Measurements from ENCODE around the gene SLC9A3.

GRCh38 chr5:524973-525761, 918 bp upstream of the SLC9A3 start:
- TF ChIP-seq, protein P1, sequence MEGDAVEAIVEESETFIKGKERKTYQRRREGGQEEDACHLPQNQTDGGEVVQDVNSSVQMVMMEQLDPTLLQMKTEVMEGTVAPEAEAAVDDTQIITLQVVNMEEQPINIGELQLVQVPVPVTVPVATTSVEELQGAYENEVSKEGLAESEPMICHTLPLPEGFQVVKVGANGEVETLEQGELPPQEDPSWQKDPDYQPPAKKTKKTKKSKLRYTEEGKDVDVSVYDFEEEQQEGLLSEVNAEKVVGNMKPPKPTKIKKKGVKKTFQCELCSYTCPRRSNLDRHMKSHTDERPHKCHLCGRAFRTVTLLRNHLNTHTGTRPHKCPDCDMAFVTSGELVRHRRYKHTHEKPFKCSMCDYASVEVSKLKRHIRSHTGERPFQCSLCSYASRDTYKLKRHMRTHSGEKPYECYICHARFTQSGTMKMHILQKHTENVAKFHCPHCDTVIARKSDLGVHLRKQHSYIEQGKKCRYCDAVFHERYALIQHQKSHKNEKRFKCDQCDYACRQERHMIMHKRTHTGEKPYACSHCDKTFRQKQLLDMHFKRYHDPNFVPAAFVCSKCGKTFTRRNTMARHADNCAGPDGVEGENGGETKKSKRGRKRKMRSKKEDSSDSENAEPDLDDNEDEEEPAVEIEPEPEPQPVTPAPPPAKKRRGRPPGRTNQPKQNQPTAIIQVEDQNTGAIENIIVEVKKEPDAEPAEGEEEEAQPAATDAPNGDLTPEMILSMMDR (IDR thresholded peaks at IDR 0.05; ENCODE audit: low read depth, low read length) = no peak
- TF ChIP-seq EZH2phosphoT487 (IDR thresholded peaks at IDR 0.05; ENCODE audit: low read depth) = no peak
